Activated CD8-positive, alpha-beta memory T cell treated with anti-CD3 and anti-CD28 coated beads, Interleukin-2, amount 50 U/mL, for 24 hours (primary cell): Measurements from ENCODE around the gene AFMID.
"Not testable (repeated sequence)": the region's sequence is repeated elsewhere in the genome, so short reads cannot be mapped to it uniquely, and the experiment has no call there.

Experiments used
- DNase-seq: peaks from one replicate; pipeline ENCODE4 v3.0.0-alpha.2; 2020; ENCODE audit errors: extremely low read depth

Gene AFMID

DNA sequence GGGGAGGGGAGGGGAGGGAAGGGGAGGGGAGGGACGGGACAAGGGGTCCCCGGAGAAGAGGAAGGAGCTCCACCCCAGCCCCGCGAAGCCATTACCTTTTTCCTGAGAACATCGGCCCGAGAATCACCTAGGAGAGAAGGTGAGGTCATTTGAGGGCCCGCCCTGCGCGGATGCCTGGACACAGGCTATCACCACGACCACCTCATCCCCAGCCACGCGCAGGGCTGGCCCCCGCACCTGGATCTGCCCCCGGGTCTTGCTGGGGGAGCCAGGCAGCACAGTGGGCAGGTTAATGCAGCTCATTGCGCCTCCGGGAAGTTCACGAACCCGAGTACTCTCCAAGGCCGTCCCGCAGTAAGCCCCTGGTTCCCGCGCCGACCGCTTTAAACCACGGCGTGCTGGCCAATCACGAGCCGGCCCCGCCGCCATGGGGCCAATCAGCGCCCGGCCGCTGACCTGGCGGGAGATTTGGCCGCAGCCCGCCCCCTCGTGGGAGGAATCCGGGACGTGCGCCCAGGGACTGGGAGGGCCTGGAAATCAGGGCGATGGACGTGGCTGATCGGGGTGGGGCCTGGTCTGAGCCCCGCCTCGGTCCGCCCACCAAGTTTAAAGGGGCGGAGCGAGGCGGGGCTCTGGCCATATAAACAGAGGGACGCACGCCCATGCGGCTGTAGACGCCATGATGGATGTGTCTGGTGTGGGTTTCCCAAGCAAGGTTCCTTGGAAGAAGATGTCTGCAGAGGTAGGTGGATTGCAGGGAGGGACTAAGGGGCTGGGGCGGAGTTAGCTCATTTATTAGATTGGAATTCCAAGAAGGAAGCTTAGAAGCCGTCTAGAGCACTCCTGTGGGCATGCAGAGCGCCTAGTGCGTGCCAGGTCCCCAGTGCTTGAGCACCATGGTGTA, at the start of gene AFMID, which contains the start of gene TK1:
TSS of gene AFMID (plus strand) at position 671 of the 904 bp plus-strand sequence. CDS start at position 680, 9 bp downstream.
TSS of gene TK1 (minus strand) at position 361 of the 904 bp plus-strand sequence. CDS start at position 303, 58 bp downstream.
- peak; percentile 75 for DNase-seq

GRCh38 chr17:78137392-78138203, 49.6 kb upstream of the AFMID start:
- DNase-seq = no peak

GRCh38 chr17:78138204-78139060, 48.7 kb upstream of the AFMID start:
- no peak for DNase-seq

- DNase-seq = not testable (repeated sequence)
These were observed 47.3 kb upstream of the AFMID start for GRCh38 chr17:78139861-78140168.

- DNase-seq = peak; percentile 85
These were observed 46.8 kb upstream of the AFMID start for GRCh38 chr17:78140169-78141051.

DNA sequence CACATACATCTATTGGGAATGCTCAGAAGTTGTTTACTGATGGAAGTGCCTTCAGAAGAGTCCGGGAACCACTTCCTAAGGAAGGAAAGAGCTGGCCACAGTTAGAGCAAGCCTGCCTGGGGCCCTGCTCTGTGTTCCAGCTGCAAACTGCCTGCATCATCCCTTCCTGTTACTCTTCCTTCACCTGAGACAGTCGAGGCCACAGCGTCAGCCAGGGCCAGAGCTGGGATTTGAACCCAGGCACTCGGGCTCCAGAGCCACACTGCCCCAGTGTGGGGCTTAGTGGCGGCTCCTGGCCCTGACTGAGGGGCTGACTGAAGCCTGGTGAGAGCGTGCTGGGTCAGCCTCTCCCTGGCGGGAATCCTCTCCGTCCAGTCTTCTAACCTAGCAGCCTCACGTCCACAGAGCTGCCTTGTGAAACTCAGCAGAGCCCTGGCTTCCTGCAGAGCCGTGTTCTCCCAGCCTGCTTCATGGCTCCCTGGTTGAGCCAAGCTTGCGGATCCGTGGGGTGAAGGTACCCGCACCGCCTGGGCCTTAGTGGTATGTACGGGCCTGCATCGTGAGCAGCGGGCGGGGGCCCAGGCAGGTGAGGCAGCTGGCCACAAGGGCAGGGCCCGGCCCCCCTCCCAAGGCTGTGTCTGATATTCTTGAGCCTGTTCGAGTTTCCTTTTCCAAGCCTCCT, 45.6 kb upstream of the AFMID start:
- DNase-seq = no peak

GRCh38 chr17:78142119-78142861, 44.9 kb upstream of the AFMID start:
- DNase-seq = no peak

GRCh38 chr17:78143214-78144146, 43.7 kb upstream of the AFMID start:
- DNase-seq = no peak

DNA sequence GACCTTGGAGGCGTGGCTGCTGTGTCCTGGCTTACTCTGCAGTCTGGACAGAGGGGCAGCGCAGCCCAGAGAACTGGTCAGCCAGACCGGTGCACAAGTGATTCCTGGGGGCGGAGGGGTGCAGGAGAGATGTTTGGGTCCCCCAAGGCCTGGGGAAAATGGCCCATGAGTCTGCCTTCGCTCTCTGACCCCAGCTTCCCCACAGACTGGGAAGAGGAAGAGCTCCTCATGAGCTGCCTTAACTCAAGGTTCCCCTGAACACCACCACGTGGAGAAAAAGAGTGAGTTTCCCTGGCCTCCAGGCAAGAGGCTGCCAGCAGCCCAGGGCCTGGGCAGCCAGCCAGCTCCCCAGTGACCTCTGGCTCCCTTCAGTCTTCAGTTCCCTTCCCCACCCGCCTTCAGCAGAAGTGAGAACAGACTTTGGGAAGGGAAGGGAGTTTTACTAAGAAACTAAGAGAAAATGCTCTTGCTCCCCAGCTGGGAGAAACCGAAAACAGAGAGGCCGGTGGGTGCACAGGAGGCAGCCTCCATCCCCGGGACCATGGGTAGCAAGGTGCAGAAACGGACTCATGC, 42.9 kb upstream of the AFMID start:
- DNase-seq = no peak

GRCh38 chr17:78144736-78145641, 42.2 kb upstream of the AFMID start:
- DNase-seq = no peak

DNA sequence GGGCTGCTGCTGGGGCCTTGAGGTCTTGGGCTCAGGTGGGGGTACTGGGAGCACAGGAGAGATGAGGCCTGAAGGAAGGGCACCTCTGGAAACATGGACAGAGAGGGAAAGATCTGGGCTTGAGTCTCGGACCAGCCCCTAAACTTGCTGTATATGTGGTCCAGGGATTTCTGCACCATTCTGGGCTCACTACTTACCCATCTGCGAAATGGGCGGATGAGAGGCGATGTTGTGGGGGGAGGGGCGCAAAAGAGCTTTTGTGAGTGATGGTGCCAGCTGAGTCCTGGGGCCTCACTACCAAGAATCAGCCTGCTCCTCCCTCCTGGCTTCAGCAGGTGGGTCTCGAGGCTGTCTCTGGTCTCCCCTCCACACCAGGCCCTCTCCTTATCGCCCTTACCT, 40.7 kb upstream of the AFMID start:
- DNase-seq = no peak

DNA sequence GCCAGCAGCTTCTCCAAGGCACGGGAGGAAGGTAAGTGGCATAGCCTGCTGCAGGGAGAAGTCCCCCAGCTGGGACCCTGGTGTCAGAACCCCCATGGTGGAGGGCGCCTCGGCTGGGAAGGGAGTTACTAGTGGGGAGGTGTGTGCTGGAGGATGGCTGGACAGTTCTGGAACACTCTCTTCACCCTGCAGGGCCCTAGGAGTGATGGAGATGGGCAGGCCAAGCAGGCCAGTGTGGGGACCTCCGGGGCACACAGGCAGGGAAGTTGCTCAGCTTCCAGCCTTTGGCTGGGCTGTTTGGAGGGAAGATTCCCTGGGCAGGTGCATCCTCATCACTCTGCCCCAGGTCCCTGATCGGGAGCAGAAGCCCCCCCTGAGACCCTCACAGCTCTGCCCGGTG, 40.3 kb upstream of the AFMID start:
- no peak for DNase-seq

GRCh38 chr17:78147315-78147998, 39.7 kb upstream of the AFMID start:
- no peak for DNase-seq

DNA sequence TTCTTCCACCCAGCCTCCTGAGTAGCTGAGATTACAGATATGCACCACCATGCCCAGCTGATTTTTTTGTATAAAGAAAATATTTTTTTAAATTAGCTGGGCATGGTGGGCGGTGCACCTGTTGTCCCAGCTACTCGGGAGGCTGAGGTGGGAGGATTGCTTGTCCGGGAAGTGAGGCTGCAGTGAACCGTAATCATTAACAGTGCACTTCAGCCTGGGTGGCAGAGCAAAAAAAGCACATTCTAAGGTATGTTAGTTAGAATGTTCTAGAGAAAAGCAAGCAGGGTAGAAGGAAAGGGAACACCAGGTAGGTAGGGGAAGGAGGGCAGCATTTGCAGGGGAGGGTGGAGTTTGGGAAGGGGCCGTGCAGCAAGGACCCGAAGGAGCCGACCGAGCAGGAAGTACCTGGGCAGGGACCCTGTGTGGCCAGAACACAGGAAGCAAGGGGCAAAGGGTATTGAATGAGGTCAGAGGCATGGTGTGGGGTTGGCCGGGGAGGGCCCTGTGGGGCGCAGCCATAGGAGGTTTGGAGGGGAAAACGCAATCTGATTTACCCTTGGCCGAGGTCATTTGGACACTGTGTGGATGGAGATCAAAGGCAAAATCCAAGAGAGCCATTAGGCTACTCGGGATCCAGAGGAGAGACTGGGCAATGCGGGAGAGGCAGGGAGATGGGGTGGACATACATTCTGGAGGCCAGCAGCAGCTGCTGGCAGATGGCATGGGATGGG, 38.7 kb upstream of the AFMID start:
- no peak for DNase-seq

GRCh38 chr17:78151514-78152008, 35.6 kb upstream of the AFMID start:
- DNase-seq = no peak
